H9 (cell line): ENCODE results near the gene PTPN3. TPM values are rescaled to one million over a fixed set of nuclear protein-coding genes. Genes with fewer than 3 reads are reported as not detected.

Experiments used
- DNase-seq: peaks from one replicate; pipeline ENCODE4 v3.0.0-alpha.2; 2017
- H2AFZ ChIP-seq: one replicate; pipeline ENCODE4 v1.6.1; 2013; ENCODE audit warnings: mild to moderate bottlenecking, low read length, control low read depth, moderate library complexity
- H2AK5ac ChIP-seq: 2 replicates; pipeline ENCODE4 v1.6.1; 2013; ENCODE audit warnings: low read length, control low read depth, mixed read lengths; ENCODE audit not compliant: insufficient read length
- H2BK120ac ChIP-seq: one replicate; pipeline ENCODE4 v1.6.1; 2013; ENCODE audit warnings: low read depth, mild to moderate bottlenecking, low read length, control low read depth, inconsistent platforms; ENCODE audit not compliant: poor library complexity, severe bottlenecking
- H2BK12ac ChIP-seq: 2 replicates; pipeline ENCODE4 v1.6.1; 2013; ENCODE audit warnings: low read length, control low read depth, mixed read lengths, low read depth; ENCODE audit not compliant: insufficient read length
- H2BK15ac ChIP-seq: 2 replicates; pipeline ENCODE4 v1.6.1; 2013; ENCODE audit warnings: low read depth, low read length, control low read depth
- H2BK20ac ChIP-seq: one replicate; pipeline ENCODE4 v1.6.1; 2013; ENCODE audit warnings: low read depth, mild to moderate bottlenecking, low read length, control low read depth, inconsistent platforms; ENCODE audit not compliant: poor library complexity, severe bottlenecking
- H2BK5ac ChIP-seq: 2 replicates; pipeline ENCODE4 v1.6.1; 2013; ENCODE audit warnings: low read length, control low read depth, mixed read lengths; ENCODE audit not compliant: insufficient read length
- H3K14ac ChIP-seq: 2 replicates; pipeline ENCODE4 v1.6.1; 2013; ENCODE audit warnings: low read length, control low read depth; ENCODE audit not compliant: insufficient read depth
- H3K18ac ChIP-seq: 2 replicates; pipeline ENCODE4 v1.6.1; 2013; ENCODE audit warnings: low read depth, mild to moderate bottlenecking, mixed read lengths, low read length, control low read depth; ENCODE audit not compliant: insufficient read length
- H3K23ac ChIP-seq: 2 replicates; pipeline ENCODE4 v1.6.1; 2013; ENCODE audit warnings: low read length, control low read depth, mixed read lengths, low read depth; ENCODE audit not compliant: insufficient read length
- H3K23me2 ChIP-seq: 2 replicates; pipeline ENCODE4 v1.6.1; 2013; ENCODE audit warnings: low read depth, mild to moderate bottlenecking, mixed read lengths, low read length, control low read depth; ENCODE audit not compliant: insufficient read length, poor library complexity, severe bottlenecking
- H3K27ac ChIP-seq: 2 replicates; pipeline ENCODE4 v1.5.1; 2013; ENCODE audit warnings: low read length, control low read depth, mixed read lengths, low read depth; ENCODE audit not compliant: insufficient read length
- H3K27me3 ChIP-seq: 2 replicates; pipeline ENCODE4 v1.6.1; 2013; ENCODE audit warnings: low read length, control low read depth, inconsistent platforms; ENCODE audit not compliant: insufficient read depth
- H3K4ac ChIP-seq: 2 replicates; pipeline ENCODE4 v1.6.1; 2013; ENCODE audit warnings: low read depth, mild to moderate bottlenecking, control low read depth, inconsistent platforms, low read length, moderate library complexity
- H3K4me1 ChIP-seq: 2 replicates; pipeline ENCODE4 v1.6.1; 2013; ENCODE audit warnings: low read length, control low read depth, inconsistent platforms; ENCODE audit not compliant: insufficient read depth
- H3K4me2 ChIP-seq: 2 replicates; pipeline ENCODE4 v1.6.1; 2013; ENCODE audit warnings: low read length, control low read depth, mixed read lengths; ENCODE audit not compliant: insufficient read length, insufficient read depth
- H3K56ac ChIP-seq: 2 replicates; pipeline ENCODE4 v1.6.1; 2013; ENCODE audit warnings: low read depth, mild to moderate bottlenecking, mixed read lengths, low read length, control low read depth; ENCODE audit not compliant: insufficient read length
- H3K79me1 ChIP-seq: 2 replicates; pipeline ENCODE4 v1.6.1; 2013; ENCODE audit warnings: low read depth, mild to moderate bottlenecking, moderate library complexity, low read length, control low read depth, inconsistent platforms; ENCODE audit not compliant: insufficient read depth, poor library complexity, severe bottlenecking
- H3K79me2 ChIP-seq: 2 replicates; pipeline ENCODE4 v1.6.1; 2013; ENCODE audit warnings: low read length, control low read depth, inconsistent platforms; ENCODE audit not compliant: insufficient read depth
- H3K9ac ChIP-seq: 2 replicates; pipeline ENCODE4 v1.6.1; 2013; ENCODE audit warnings: low read length, control low read depth, mixed read lengths; ENCODE audit not compliant: insufficient read length; ENCODE audit errors: extremely low read depth
- H3K9me3 ChIP-seq: one replicate; pipeline ENCODE4 v1.6.1; 2013; ENCODE audit warnings: low read depth, low read length, inconsistent platforms; ENCODE audit not compliant: control insufficient read depth
- H3T11ph ChIP-seq: one replicate; pipeline ENCODE4 v1.6.1; 2013; ENCODE audit warnings: mild to moderate bottlenecking, low read length, control low read depth, inconsistent platforms
- H4K20me1 ChIP-seq: one replicate; pipeline ENCODE4 v1.6.1; 2013; ENCODE audit not compliant: control insufficient read depth, insufficient read length, insufficient read depth
- H4K5ac ChIP-seq: 2 replicates; pipeline ENCODE4 v1.6.1; 2013; ENCODE audit warnings: low read depth, mild to moderate bottlenecking, mixed read lengths, low read length, control low read depth; ENCODE audit not compliant: insufficient read length
- H4K8ac ChIP-seq: replicated peaks from 2 replicates; pipeline ENCODE4 v1.6.1; 2013; ENCODE audit warnings: low read length, control low read depth, mixed read lengths, low read depth; ENCODE audit not compliant: insufficient read length
- H4K91ac ChIP-seq: 2 replicates; pipeline ENCODE4 v1.6.1; 2013; ENCODE audit warnings: low read depth, mild to moderate bottlenecking, moderate library complexity, mixed read lengths, low read length, control low read depth; ENCODE audit not compliant: insufficient read length
- H3K27ac Mint-ChIP-seq, 3 experiments: 2 replicates in 2 of 3; 3 replicates in 1 of 3; pipeline ENCODE4 v1.8.0; 2020 to 2021; ENCODE audit warnings: mixed read lengths in 3 of 3, mild to moderate bottlenecking in 1 of 3, moderate library complexity in 1 of 3
- H3K27me3 Mint-ChIP-seq: 2 replicates; pipeline ENCODE4 v1.8.0; 2021; ENCODE audit warnings: low read depth, mild to moderate bottlenecking, moderate library complexity, mixed read lengths
- H3K36me3 Mint-ChIP-seq, 3 experiments: 2 replicates in 2 of 3; 3 replicates in 1 of 3; pipeline ENCODE4 v1.8.0; 2020 to 2021; ENCODE audit warnings: low read depth in 3 of 3, mixed read lengths in 3 of 3; ENCODE audit not compliant: insufficient read depth in 1 of 3
- H3K4me1 Mint-ChIP-seq, 2 experiments: 2 replicates each; pipeline ENCODE4 v1.8.0; 2020; ENCODE audit warnings: mixed read lengths in 2 of 2
- H3K4me3 Mint-ChIP-seq, 2 experiments: 2 replicates in 1 of 2; 3 replicates in 1 of 2; pipeline ENCODE4 v1.8.0; 2020 to 2021; ENCODE audit warnings: mild to moderate bottlenecking in 2 of 2, mixed read lengths in 2 of 2, moderate library complexity in 1 of 2
- H3K9me3 Mint-ChIP-seq, 2 experiments: 2 replicates in 1 of 2; 3 replicates in 1 of 2; pipeline ENCODE4 v1.8.0; 2020; ENCODE audit warnings: mild to moderate bottlenecking in 2 of 2, mixed read lengths in 2 of 2, moderate library complexity in 1 of 2
- CTCF ChIP-seq: fragments of 200-600 bp; sonication (generic); conservative IDR thresholded peaks from 3 replicates; pipeline ENCODE4 v1.8.0; 2021; ENCODE audit warnings: antibody characterized with exemption, mild to moderate bottlenecking
- WGBS: extraction: QIAGEN DNeasy Blood & Tissue Kit; methylation state at CpG from one replicate; pipeline ENCODE4 v1.1.7; 2013; ENCODE audit warnings: missing lambda C conversion rate, low lambda C conversion rate, mixed read lengths; ENCODE audit not compliant: insufficient read length; ENCODE audit errors: extremely low coverage; 5-methylcytosine and 5-hydroxymethylcytosine counted together
- total RNA-seq: library from RNA; stranded (reverse); gene quantifications from 2 replicates; pipeline ENCODE4 v1.2.1, GENCODE V29; 2021

Gene PTPN3
- total RNA-seq, 1 experiment from 2014 or later: 2.6 TPM

- Histone ChIP-seq H2BK15ac (no peak overlapping the region), H3K4me2 (no peak overlapping the region), H3K23ac (no peak overlapping the region), H3K23me2 (no peaks in the 10 kb centered on the region), H3K56ac (no peak overlapping the region), H2BK5ac (no peak overlapping the region), H3K9me3 (no peaks in the 10 kb centered on the region), H3T11ph (no peak overlapping the region), H2BK120ac (no peak overlapping the region), H4K91ac (no peak overlapping the region), H3K4me1 (no peaks in the 10 kb centered on the region), H3K27ac (no peak overlapping the region), H2BK12ac (no peak overlapping the region), H3K9ac (no peak overlapping the region), H2AFZ (no peak overlapping the region), H4K20me1 (no peaks in the 10 kb centered on the region), H3K79me1 (no peaks in the 10 kb centered on the region), H3K14ac (no peak overlapping the region), H3K79me2 (no peaks in the 10 kb centered on the region), H2AK5ac (no peak overlapping the region), H4K5ac (no peak overlapping the region), H2BK20ac (no peak overlapping the region), H3K18ac (no peak overlapping the region), H3K27me3 (no peaks in the 10 kb centered on the region), H4K8ac (no peak overlapping the region), H3K4ac (no peak overlapping the region)
- H3K36me3 Mint-ChIP-seq: peaks cover 0 to 5% (median 0%) of the 10 kb centered on the region in 3 experiments; a peak in 4 of 7 replicates
- H3K27ac Mint-ChIP-seq: 0 out of 7 replicates have a peak overlapping the region, but pooled peaks of 1 of the 3 experiments have one; percentile 5
- H3K4me3 Mint-ChIP-seq: no peak overlapping the region
- no peaks in the 10 kb centered on the region for H3K9me3 Mint-ChIP-seq
- WGBS: no CpG with 5 or more reads among the region's 3 CpGs
- no peak for DNase-seq
- peaks cover 7 to 13% of the 10 kb centered on the region in 2 experiments for H3K4me1 Mint-ChIP-seq
- no peak for TF ChIP-seq CTCF
- no peaks in the 10 kb centered on the region for H3K27me3 Mint-ChIP-seq
Observed at GRCh38 chr9:109385499-109385898, 112.6 kb downstream of the PTPN3 start.
